ENCODE measurements around the gene LYZL6. TPM values are rescaled to one million over a fixed set of nuclear protein-coding genes. Genes with fewer than 3 reads are reported as not detected.

LYZL6 gene
- total RNA-seq, 4 donors from 2014 or later, result not detected

GRCh38 chr17:35931794-35932425, 11.6 kb downstream of the LYZL6 start:
- ATAC-seq (ENCODE audit: low FRiP score), result peak; percentile 60
- no peak for DNase-seq (ENCODE audit: low spot score)
- TF ChIP-seq CTCF (IDR thresholded peaks at IDR 0.05), result no peak

- ATAC-seq (ENCODE audit: low FRiP score) (no peak), DNase-seq (ENCODE audit: low spot score) (peak; percentile 25)
- TF ChIP-seq CTCF (IDR thresholded peaks at IDR 0.05), result no peak
These were observed 13.1 kb downstream of the LYZL6 start, which contains the start of gene RDM1 for GRCh38 chr17:35930211-35931065. Gene RDM1, minus strand, starts transcription at chr17:35930773. Its CDS starts 46 bp downstream, at chr17:35930727.

- no peak for TF ChIP-seq CTCF (IDR thresholded peaks at IDR 0.05)
- no peak for DNase-seq (ENCODE audit: low spot score)
- no peak for ATAC-seq (ENCODE audit: low FRiP score)
These were observed 15.8 kb downstream of the LYZL6 start for GRCh38 chr17:35927714-35928113.

- TF ChIP-seq CTCF (IDR thresholded peaks at IDR 0.05), result no peak
- no peak for DNase-seq (ENCODE audit: low spot score)
- ATAC-seq (ENCODE audit: low FRiP score), result no peak
These were observed 19.9 kb downstream of the LYZL6 start for GRCh38 chr17:35923609-35924114.

- DNase-seq (ENCODE audit: low spot score) (no peak), ATAC-seq (ENCODE audit: low FRiP score) (no peak)
- TF ChIP-seq CTCF (IDR thresholded peaks at IDR 0.05), result no peak
These were observed 23.3 kb downstream of the LYZL6 start for GRCh38 chr17:35920229-35920628.

- DNase-seq (ENCODE audit: low spot score), result no peak
- no peak for ATAC-seq (ENCODE audit: low FRiP score)
- TF ChIP-seq CTCF (IDR thresholded peaks at IDR 0.05), result no peak
These were observed 24.8 kb downstream of the LYZL6 start for GRCh38 chr17:35918665-35919064.

All from omental fat pad (tissue), 4 donors.